PFSK-1 (cell line): ENCODE results near the gene APCS. TPM values are rescaled to one million over a fixed set of nuclear protein-coding genes. Genes with fewer than 3 reads are reported as not detected.

Source experiments
- FOXP2 ChIP-seq: optimal IDR thresholded peaks from 2 replicates; pipeline ENCODE3; 2011; ENCODE audit warnings: borderline replicate concordance, control low read depth, inconsistent platforms; ENCODE audit not compliant: insufficient read depth; ENCODE audit errors: extremely low read length, extremely low read depth
- POLR2AphosphoS5 ChIP-seq: IDR thresholded peaks from 2 replicates; pipeline ENCODE4 v1.6.1; 2012; ENCODE audit warnings: low read depth, mild to moderate bottlenecking, control low read depth, low read length, moderate library complexity
- SIN3A ChIP-seq: IDR thresholded peaks from 2 replicates; pipeline ENCODE4 v1.6.1; 2012; ENCODE audit warnings: mild to moderate bottlenecking, low read length, moderate library complexity, borderline replicate concordance; ENCODE audit not compliant: insufficient read depth
- TAF1 ChIP-seq: IDR thresholded peaks from 2 replicates; pipeline ENCODE4 v1.6.1; 2012; ENCODE audit warnings: low read length, control low read depth, borderline replicate concordance; ENCODE audit not compliant: insufficient read depth
- polyA plus RNA-seq: library from polyadenylated mRNA; unstranded; fragments of >200 nt; gene quantifications from one replicate; pipeline ENCODE4 v1.2.1, GENCODE V29; 2012; ENCODE audit warnings: low read depth, missing spikeins; ENCODE audit not compliant: insufficient read length
- TF ChIP-seq, protein P1 (sequence below), 2 experiments: IDR thresholded peaks; 2 replicates each; pipeline versions ENCODE4 v1.6.1 to v1.8.0; 2011 to 2012; ENCODE audit warnings: low read depth in 2 of 2, low read length in 2 of 2, control low read depth in 1 of 2, inconsistent platforms in 1 of 2, mild to moderate bottlenecking in 1 of 2, moderate library complexity in 1 of 2; ENCODE audit not compliant: insufficient read depth in 1 of 2

The APCS gene
- not detected for polyA plus RNA-seq

- TF ChIP-seq SIN3A (no peak), TAF1 (no peak)
- TF ChIP-seq, protein P1, sequence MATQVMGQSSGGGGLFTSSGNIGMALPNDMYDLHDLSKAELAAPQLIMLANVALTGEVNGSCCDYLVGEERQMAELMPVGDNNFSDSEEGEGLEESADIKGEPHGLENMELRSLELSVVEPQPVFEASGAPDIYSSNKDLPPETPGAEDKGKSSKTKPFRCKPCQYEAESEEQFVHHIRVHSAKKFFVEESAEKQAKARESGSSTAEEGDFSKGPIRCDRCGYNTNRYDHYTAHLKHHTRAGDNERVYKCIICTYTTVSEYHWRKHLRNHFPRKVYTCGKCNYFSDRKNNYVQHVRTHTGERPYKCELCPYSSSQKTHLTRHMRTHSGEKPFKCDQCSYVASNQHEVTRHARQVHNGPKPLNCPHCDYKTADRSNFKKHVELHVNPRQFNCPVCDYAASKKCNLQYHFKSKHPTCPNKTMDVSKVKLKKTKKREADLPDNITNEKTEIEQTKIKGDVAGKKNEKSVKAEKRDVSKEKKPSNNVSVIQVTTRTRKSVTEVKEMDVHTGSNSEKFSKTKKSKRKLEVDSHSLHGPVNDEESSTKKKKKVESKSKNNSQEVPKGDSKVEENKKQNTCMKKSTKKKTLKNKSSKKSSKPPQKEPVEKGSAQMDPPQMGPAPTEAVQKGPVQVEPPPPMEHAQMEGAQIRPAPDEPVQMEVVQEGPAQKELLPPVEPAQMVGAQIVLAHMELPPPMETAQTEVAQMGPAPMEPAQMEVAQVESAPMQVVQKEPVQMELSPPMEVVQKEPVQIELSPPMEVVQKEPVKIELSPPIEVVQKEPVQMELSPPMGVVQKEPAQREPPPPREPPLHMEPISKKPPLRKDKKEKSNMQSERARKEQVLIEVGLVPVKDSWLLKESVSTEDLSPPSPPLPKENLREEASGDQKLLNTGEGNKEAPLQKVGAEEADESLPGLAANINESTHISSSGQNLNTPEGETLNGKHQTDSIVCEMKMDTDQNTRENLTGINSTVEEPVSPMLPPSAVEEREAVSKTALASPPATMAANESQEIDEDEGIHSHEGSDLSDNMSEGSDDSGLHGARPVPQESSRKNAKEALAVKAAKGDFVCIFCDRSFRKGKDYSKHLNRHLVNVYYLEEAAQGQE (IDR thresholded peaks at IDR 0.05; ENCODE audit: insufficient read depth in 1 of 2, low read depth in 2 of 2, low read length in 2 of 2), result no peak
These were observed at the start of gene APCS for GRCh38 chr1:159587461-159587951. TSS of gene APCS (plus strand) at chr1:159587826. CDS start at chr1:159587922, 96 bp downstream.

- TF ChIP-seq FOXP2 (no peak), SIN3A (no peak), POLR2AphosphoS5 (no peak), TAF1 (no peak)
- TF ChIP-seq, protein P1 (IDR thresholded peaks at IDR 0.05; ENCODE audit: insufficient read depth in 1 of 2, low read depth in 2 of 2, low read length in 2 of 2), result no peak
These were observed 39.5 kb upstream of the APCS start for GRCh38 chr1:159548126-159548525.

DNA sequence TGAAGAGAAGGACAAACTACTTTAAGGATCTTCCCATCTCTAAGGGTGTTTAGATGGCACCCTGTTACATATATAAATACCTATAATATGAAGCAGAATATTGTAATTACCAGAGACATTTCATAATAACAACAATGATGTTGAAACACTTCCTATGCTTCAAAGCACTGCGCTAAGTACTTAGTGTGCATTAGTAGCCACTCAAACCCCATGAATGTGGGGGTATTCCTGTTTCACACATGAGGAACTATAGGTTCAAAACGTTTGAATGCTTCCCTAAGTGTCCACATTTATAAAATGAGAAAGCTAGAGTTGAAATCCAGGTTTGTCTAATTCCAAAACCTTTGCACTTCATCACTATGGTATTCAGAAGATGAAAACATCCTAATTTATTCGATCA lies 33.4 kb upstream of the APCS start:
- TF ChIP-seq, protein P1 (IDR thresholded peaks at IDR 0.05; ENCODE audit: insufficient read depth in 1 of 2, low read depth in 2 of 2, low read length in 2 of 2), result no peak
- TF ChIP-seq POLR2AphosphoS5 (no peak), FOXP2 (no peak), TAF1 (no peak), SIN3A (no peak)

DNA sequence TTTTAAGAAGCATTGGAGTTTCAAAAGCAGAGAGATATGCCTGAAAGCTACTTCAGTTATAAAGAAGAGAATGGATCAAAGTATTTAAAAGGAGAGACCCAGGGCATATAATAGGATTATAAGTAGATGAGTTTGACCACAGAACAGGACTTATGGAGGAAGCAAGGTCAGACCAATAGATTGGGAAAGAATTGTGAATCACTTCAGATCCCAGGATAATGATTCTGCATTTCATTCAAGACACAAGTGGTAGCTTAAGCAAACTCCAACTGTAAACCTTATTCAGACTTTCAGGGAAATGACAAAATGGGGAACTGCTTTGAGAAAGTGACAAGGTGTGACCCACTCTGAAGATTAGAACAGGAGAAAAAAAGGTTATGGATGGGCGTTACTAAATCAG lies 32.9 kb upstream of the APCS start:
- TF ChIP-seq FOXP2 (no peak), POLR2AphosphoS5 (no peak), TAF1 (no peak), SIN3A (no peak)
- TF ChIP-seq, protein P1 (IDR thresholded peaks at IDR 0.05; ENCODE audit: insufficient read depth in 1 of 2, low read depth in 2 of 2, low read length in 2 of 2), result no peak

GRCh38 chr1:159556931-159557369 lies 30.7 kb upstream of the APCS start:
- TF ChIP-seq SIN3A (no peak), FOXP2 (no peak), POLR2AphosphoS5 (no peak), TAF1 (no peak)
- TF ChIP-seq, protein P1 (IDR thresholded peaks at IDR 0.05; ENCODE audit: insufficient read depth in 1 of 2, low read depth in 2 of 2, low read length in 2 of 2), result no peak
